ENCODE data around the gene COPS3.

The COPS3 gene

GRCh38 chr17:17214646-17215436 lies 66.2 kb downstream of the COPS3 start:
- DNase-seq, result no peak

GRCh38 chr17:17213775-17214174 lies 67.3 kb downstream of the COPS3 start:
- DNase-seq, result no peak

GRCh38 chr17:17207998-17208397 lies 73.0 kb downstream of the COPS3 start:
- DNase-seq, result no peak

GRCh38 chr17:17206913-17207335 lies 74.1 kb downstream of the COPS3 start:
- peak in 1 of 2 experiments; percentile 16 for DNase-seq

- peak; percentile 60 to 62 for DNase-seq
Measured at GRCh38 chr17:17206124-17206912, 74.7 kb downstream of the COPS3 start, which contains the start of gene PLD6. Gene PLD6 (minus strand): TSS chr17:17206333. CDS start chr17:17206286, 47 bp downstream.

- DNase-seq, result no peak
Measured at GRCh38 chr17:17205368-17206123, 75.5 kb downstream of the COPS3 start.

- DNase-seq, result no peak
Measured at GRCh38 chr17:17204635-17205231, 76.3 kb downstream of the COPS3 start.

GRCh38 chr17:17204041-17204591 lies 76.9 kb downstream of the COPS3 start:
- no peak for DNase-seq

GRCh38 chr17:17203173-17203730 lies 77.8 kb downstream of the COPS3 start:
- no peak for DNase-seq

- DNase-seq, result no peak
Measured at GRCh38 chr17:17201907-17202306, 79.1 kb downstream of the COPS3 start.

GRCh38 chr17:17201271-17201670 lies 79.8 kb downstream of the COPS3 start:
- no peak for DNase-seq

GRCh38 chr17:17200831-17201230 lies 80.2 kb downstream of the COPS3 start:
- DNase-seq, result no peak

GRCh38 chr17:17200311-17200710 lies 80.7 kb downstream of the COPS3 start:
- no peak for DNase-seq

- DNase-seq, result no peak
Measured at GRCh38 chr17:17198281-17198680, 82.8 kb downstream of the COPS3 start.

GRCh38 chr17:17196776-17197175 lies 84.3 kb downstream of the COPS3 start:
- no peak for DNase-seq
